Peyer's patch (tissue), 4 donors: ENCODE results near the gene CTPS2. TPM values are rescaled to one million over a fixed set of nuclear protein-coding genes. Genes with fewer than 3 reads are reported as not detected.

Experiments used
- DNase-seq, 3 donors: peaks; one replicate each; pipeline ENCODE4 v3.0.0-alpha.2; 2017 to 2019
- H3K27ac ChIP-seq, 4 donors: fragments of 200-600 bp; sonication (generic); one replicate each; pipeline ENCODE4 v1.5.1; 2016 to 2019
- H3K27me3 ChIP-seq, 2 donors: fragments of 200-600 bp; sonication (generic); one replicate each; pipeline ENCODE4 v1.5.1; 2019
- H3K36me3 ChIP-seq, 3 donors: fragments of 200-600 bp; sonication (generic); one replicate each; pipeline ENCODE4 v1.5.1; 2016 to 2019
- H3K4me1 ChIP-seq, 4 donors: fragments of 200-600 bp; sonication (generic); one replicate each; pipeline ENCODE4 v1.5.1; 2016 to 2019
- H3K4me3 ChIP-seq, 4 donors: fragments of 200-600 bp; sonication (generic); 1 replicate in 3 of 4; 2 replicates in 1 of 4; pipeline ENCODE4 v1.5.1; 2016 to 2019; ENCODE audit warnings: mild to moderate bottlenecking in 1 of 4
- H3K9me3 ChIP-seq, 4 donors: fragments of 200-600 bp; sonication (generic); one replicate each; pipeline ENCODE4 v1.5.1; 2016 to 2019; ENCODE audit warnings: mild to moderate bottlenecking in 1 of 4
- POLR2A ChIP-seq, 2 donors: fragments of 450-650 bp; IDR thresholded peaks; one replicate each; pipeline ENCODE4 v1.5.1; 2017; ENCODE audit warnings: antibody characterized with exemption in 2 of 2, mild to moderate bottlenecking in 2 of 2, moderate library complexity in 2 of 2
- total RNA-seq, 4 donors: library from RNA; depleted of rRNA; stranded (reverse); fragments of >200 nt; gene quantifications; one replicate each; pipeline ENCODE4 v1.1.0, GENCODE V29; 2016
- TF ChIP-seq, protein P1 (sequence below), 6 experiments: fragments of 450-650 bp in 4 of 6; fragments of 200-600 bp in 2 of 6; sonication (generic) in 1 of 6; IDR thresholded peaks; one replicate each; pipeline ENCODE4 v1.5.1; 2017 to 2019; ENCODE audit warnings: antibody characterized with exemption in 6 of 6, mild to moderate bottlenecking in 3 of 6, moderate library complexity in 1 of 6

Gene CTPS2
- total RNA-seq, 4 donors from 2014 or later = 16.5 to 35.1 (median 23.9) TPM

DNA sequence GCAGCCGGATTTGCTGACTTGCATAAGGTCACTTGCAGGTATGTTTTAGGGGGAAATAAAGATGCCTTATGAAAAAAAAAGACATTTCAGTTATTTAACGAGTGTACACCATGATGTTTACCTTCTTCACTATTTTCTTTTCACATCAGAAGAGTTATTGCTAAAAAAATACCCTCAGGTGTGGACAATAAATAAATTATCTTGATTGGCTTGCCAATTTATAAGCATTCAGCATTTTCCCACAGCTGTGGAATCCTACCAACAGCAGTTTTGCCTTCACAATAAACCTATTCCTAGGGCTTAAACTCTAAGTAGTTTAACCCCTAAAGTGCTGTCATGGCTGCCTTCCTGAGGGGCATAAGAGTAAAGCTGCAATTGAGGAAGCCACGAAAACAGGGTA lies 145.9 kb downstream of the CTPS2 start:
- Histone ChIP-seq H3K27ac (no peak overlapping the region), H3K4me3 (no peak overlapping the region), H3K4me1 (no peaks in the 10 kb centered on the region), H3K9me3 (no peaks in the 10 kb centered on the region), H3K36me3 (no peaks in the 10 kb centered on the region), H3K27me3 (no peaks in the 10 kb centered on the region)
- DNase-seq = no peak
- TF ChIP-seq, protein P1, sequence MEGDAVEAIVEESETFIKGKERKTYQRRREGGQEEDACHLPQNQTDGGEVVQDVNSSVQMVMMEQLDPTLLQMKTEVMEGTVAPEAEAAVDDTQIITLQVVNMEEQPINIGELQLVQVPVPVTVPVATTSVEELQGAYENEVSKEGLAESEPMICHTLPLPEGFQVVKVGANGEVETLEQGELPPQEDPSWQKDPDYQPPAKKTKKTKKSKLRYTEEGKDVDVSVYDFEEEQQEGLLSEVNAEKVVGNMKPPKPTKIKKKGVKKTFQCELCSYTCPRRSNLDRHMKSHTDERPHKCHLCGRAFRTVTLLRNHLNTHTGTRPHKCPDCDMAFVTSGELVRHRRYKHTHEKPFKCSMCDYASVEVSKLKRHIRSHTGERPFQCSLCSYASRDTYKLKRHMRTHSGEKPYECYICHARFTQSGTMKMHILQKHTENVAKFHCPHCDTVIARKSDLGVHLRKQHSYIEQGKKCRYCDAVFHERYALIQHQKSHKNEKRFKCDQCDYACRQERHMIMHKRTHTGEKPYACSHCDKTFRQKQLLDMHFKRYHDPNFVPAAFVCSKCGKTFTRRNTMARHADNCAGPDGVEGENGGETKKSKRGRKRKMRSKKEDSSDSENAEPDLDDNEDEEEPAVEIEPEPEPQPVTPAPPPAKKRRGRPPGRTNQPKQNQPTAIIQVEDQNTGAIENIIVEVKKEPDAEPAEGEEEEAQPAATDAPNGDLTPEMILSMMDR (IDR thresholded peaks at IDR 0.05) = no peak
- TF ChIP-seq POLR2A (IDR thresholded peaks at IDR 0.05) = no peak

DNA sequence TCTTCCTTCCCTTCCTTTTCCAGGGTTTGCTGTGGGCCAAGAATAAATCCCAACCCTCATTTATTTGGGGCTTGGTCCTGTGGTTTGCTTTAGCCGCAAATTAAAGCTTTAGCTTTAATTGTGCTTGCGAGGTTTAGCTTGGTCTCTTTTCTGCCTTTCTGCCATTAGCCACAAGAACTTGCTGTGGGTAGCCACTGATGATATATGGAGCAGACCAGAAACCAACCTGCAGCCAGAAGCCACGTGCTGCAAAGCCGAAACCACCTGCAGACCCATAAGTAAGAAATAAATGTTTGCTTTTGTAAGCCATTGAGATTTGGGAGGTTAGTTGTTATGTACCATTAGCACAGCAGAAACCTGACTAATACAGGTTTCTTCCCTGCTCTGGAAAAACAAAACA lies 152.3 kb downstream of the CTPS2 start:
- no peak for DNase-seq
- Histone ChIP-seq H3K9me3 (no peaks in the 10 kb centered on the region), H3K4me3 (no peak overlapping the region), H3K36me3 (no peaks in the 10 kb centered on the region), H3K27me3 (no peaks in the 10 kb centered on the region), H3K27ac (no peak overlapping the region), H3K4me1 (no peaks in the 10 kb centered on the region)
- no peak for TF ChIP-seq POLR2A (IDR thresholded peaks at IDR 0.05)
- TF ChIP-seq, protein P1 (IDR thresholded peaks at IDR 0.05) = no peak

DNA sequence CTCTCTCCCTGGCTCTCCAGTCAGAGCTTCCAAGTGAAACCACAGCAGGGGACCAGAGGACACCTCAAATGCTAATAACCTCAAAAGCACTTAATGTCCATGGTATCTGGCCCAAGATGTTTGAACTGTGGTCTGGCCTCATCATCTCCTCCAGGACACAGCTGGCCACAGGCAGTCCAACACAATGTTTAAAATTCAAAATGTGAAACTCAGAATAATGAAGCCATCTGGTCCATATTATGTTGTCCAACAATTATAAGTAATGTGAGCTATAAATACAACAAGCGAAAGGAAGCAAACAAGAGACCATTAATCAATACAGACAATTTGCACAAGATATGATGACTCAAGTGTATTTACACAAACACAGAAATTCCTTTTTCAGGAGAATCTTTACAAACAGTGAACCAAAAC lies 153.3 kb downstream of the CTPS2 start:
- H3K27ac ChIP-seq = no peak overlapping the region
- no peaks in the 10 kb centered on the region for H3K4me1 ChIP-seq
- DNase-seq = no peak
- no peaks in the 10 kb centered on the region for H3K27me3 ChIP-seq
- H3K4me3 ChIP-seq = no peak overlapping the region
- H3K9me3 ChIP-seq = no peaks in the 10 kb centered on the region
- TF ChIP-seq POLR2A (IDR thresholded peaks at IDR 0.05) = no peak
- TF ChIP-seq, protein P1 (IDR thresholded peaks at IDR 0.05) = no peak
- no peaks in the 10 kb centered on the region for H3K36me3 ChIP-seq

DNA sequence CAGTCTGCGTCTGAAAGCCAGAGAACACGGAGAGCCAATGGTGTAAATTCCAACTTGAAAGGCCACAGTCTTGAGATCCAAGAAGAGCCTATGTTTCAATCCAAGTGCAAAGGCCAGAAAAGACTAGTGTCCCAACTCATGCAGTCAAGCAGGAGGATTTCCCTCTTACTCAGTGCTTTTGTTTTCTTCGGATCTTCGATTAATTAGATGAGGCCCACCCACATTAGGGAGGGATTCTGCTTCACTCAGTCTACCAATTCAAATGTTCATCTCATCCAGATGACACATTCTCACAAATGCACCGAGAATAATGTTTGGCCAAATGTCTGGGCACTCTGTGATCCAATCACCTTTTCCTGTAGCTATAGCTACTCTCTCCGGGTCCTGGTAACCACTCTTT lies 154.0 kb downstream of the CTPS2 start:
- Histone ChIP-seq H3K4me3 (no peak overlapping the region), H3K4me1 (no peaks in the 10 kb centered on the region), H3K27ac (no peak overlapping the region), H3K36me3 (no peaks in the 10 kb centered on the region), H3K9me3 (no peaks in the 10 kb centered on the region), H3K27me3 (no peaks in the 10 kb centered on the region)
- DNase-seq = no peak
- TF ChIP-seq, protein P1 (IDR thresholded peaks at IDR 0.05) = no peak
- no peak for TF ChIP-seq POLR2A (IDR thresholded peaks at IDR 0.05)

DNA sequence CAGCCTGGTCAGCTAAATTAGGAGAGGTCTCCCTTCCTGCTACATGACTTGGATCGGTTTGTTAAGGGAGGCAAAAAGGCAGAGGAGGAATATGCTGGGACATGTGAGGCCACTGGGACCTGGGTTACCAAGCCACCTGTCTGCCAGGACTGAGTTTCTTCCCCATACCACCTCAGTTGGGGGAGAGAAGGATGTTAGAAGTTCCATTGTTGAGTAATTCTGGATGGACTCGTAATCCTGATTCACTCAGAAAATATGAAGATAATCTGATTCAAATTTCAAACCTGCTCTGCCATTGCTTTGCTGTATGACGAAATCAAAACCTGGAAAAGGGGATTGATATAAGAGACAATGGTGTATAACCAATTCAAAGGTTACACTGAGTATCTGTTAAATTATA lies 159.9 kb downstream of the CTPS2 start:
- no peak for TF ChIP-seq POLR2A (IDR thresholded peaks at IDR 0.05)
- TF ChIP-seq, protein P1 (IDR thresholded peaks at IDR 0.05) = no peak

DNA sequence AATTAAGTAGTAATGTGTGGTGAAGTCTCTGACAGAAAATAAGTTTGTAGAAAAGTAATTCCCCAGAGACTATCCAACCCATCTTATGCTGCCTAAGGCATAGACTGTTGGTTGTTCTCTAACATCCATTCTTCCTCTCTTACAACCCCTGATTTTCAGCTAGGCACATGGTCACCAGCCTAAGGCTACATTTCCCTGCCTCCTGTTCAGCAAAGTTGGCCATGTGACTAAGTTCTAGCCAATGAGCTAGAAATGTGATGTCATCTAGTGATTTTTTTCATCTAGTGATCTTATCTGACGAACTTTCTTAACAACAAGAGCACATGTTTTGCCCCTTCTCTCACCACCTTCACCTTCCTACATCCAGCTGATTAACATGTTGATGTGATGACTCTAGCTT lies 164.8 kb downstream of the CTPS2 start:
- H3K9me3 ChIP-seq = no peaks in the 10 kb centered on the region
- no peaks in the 10 kb centered on the region for H3K36me3 ChIP-seq
- no peak overlapping the region for H3K27ac ChIP-seq
- no peak for DNase-seq
- H3K27me3 ChIP-seq = no peaks in the 10 kb centered on the region
- no peak overlapping the region for H3K4me3 ChIP-seq
- TF ChIP-seq, protein P1 (IDR thresholded peaks at IDR 0.05) = no peak
- TF ChIP-seq POLR2A (IDR thresholded peaks at IDR 0.05) = no peak
- H3K4me1 ChIP-seq = no peaks in the 10 kb centered on the region

More for the DNA sequence above, 159.9 kb downstream of the CTPS2 start:
- no peaks in the 10 kb centered on the region for H3K36me3 ChIP-seq
- H3K9me3 ChIP-seq = no peaks in the 10 kb centered on the region
- no peak overlapping the region for H3K4me3 ChIP-seq
- H3K27me3 ChIP-seq = no peaks in the 10 kb centered on the region
- H3K4me1 ChIP-seq = no peaks in the 10 kb centered on the region
- no peak for DNase-seq
- no peak overlapping the region for H3K27ac ChIP-seq
